GM23338 (cell line): ENCODE measurements around the gene ZAR1. TPM values are rescaled to one million over a fixed set of nuclear protein-coding genes. Genes with fewer than 3 reads are reported as not detected.

Experiments used
- ATAC-seq: fragments of 200-7000 bp; cut with Tn5 transposase; 3 replicates; pipeline ENCODE4 v1.9.1; 2020
- DNase-seq: peaks from one replicate; pipeline ENCODE4 v3.0.0-alpha.2; 2015; ENCODE audit warnings: low spot score
- H2AFZ ChIP-seq: fragments of 200-600 bp; sonication (generic); 2 replicates; pipeline ENCODE4 v1.8.0; 2016; ENCODE audit warnings: antibody characterized with exemption, mild to moderate bottlenecking, moderate library complexity
- H3F3A ChIP-seq: fragments of 200-600 bp; sonication (generic); replicated peaks from 2 replicates; pipeline ENCODE4 v1.8.0; 2017; ENCODE audit warnings: antibody characterized with exemption, mixed run types, low read depth
- H3K27ac ChIP-seq: fragments of 200-600 bp; sonication (generic); 2 replicates; pipeline ENCODE4 v1.6.1; 2016; ENCODE audit warnings: low read depth
- H3K27me3 ChIP-seq: fragments of 200-600 bp; sonication (generic); 2 replicates; pipeline ENCODE4 v1.8.0; 2016; ENCODE audit warnings: mild to moderate bottlenecking, mixed run types, moderate library complexity; ENCODE audit not compliant: insufficient read depth
- H3K36me3 ChIP-seq: fragments of 200-600 bp; sonication (generic); 2 replicates; pipeline ENCODE4 v1.8.0; 2016; ENCODE audit warnings: mild to moderate bottlenecking; ENCODE audit not compliant: insufficient read depth
- H3K4me1 ChIP-seq: fragments of 200-600 bp; sonication (generic); 2 replicates; pipeline ENCODE4 v1.8.0; 2016; ENCODE audit warnings: mild to moderate bottlenecking, moderate library complexity; ENCODE audit not compliant: insufficient read depth
- H3K4me2 ChIP-seq: fragments of 200-600 bp; sonication (generic); 2 replicates; pipeline ENCODE4 v1.7.1; 2017; ENCODE audit warnings: mixed run types
- H3K4me3 ChIP-seq: fragments of 200-600 bp; sonication (generic); 2 replicates; pipeline ENCODE4 v1.6.1; 2016; ENCODE audit warnings: mixed run types
- H3K79me2 ChIP-seq: fragments of 200-600 bp; sonication (generic); replicated peaks from 2 replicates; pipeline ENCODE4 v1.8.0; 2017; ENCODE audit warnings: mild to moderate bottlenecking; ENCODE audit not compliant: insufficient read depth
- H3K9me2 ChIP-seq: fragments of 200-600 bp; sonication (generic); 2 replicates; pipeline ENCODE4 v1.8.0; 2017; ENCODE audit not compliant: insufficient read depth
- H4K20me1 ChIP-seq: fragments of 200-600 bp; sonication (generic); replicated peaks from 2 replicates; pipeline ENCODE4 v1.8.0; 2017; ENCODE audit warnings: mild to moderate bottlenecking; ENCODE audit not compliant: insufficient read depth
- H3K27ac Mint-ChIP-seq: 2 replicates; pipeline ENCODE4 v1.8.0; 2020; ENCODE audit warnings: inconsistent platforms, mild to moderate bottlenecking, moderate library complexity, mixed read lengths
- H3K27me3 Mint-ChIP-seq: 3 replicates; pipeline ENCODE4 v1.8.0; 2022; ENCODE audit warnings: low read depth, mild to moderate bottlenecking, moderate library complexity, mixed read lengths, inconsistent platforms; ENCODE audit not compliant: insufficient read depth, poor library complexity
- H3K36me3 Mint-ChIP-seq: 3 replicates; pipeline ENCODE4 v1.8.0; 2021; ENCODE audit warnings: low read depth, mild to moderate bottlenecking, inconsistent platforms, moderate library complexity, mixed read lengths
- H3K4me1 Mint-ChIP-seq: 3 replicates; pipeline ENCODE4 v1.8.0; 2020; ENCODE audit warnings: mild to moderate bottlenecking, inconsistent platforms, mixed read lengths
- H3K4me3 Mint-ChIP-seq: 3 replicates; pipeline ENCODE4 v1.8.0; 2021; ENCODE audit warnings: moderate library complexity, mild to moderate bottlenecking, inconsistent platforms, mixed read lengths
- H3K9me3 Mint-ChIP-seq: 3 replicates; pipeline ENCODE4 v1.8.0; 2020; ENCODE audit warnings: moderate library complexity, mild to moderate bottlenecking, inconsistent platforms, mixed read lengths
- CREB1 ChIP-seq: fragments of 250-450 bp; sonication (Bioruptor Pico); IDR thresholded peaks from 2 replicates; pipeline ENCODE4 v1.5.0; 2020; ENCODE audit warnings: low read depth, mild to moderate bottlenecking, moderate library complexity
- EZH2 ChIP-seq: fragments of 200-600 bp; sonication (generic); IDR thresholded peaks from one replicate; pipeline ENCODE4 v1.8.0; 2017; ENCODE audit warnings: antibody characterized with exemption, mild to moderate bottlenecking, low read depth; ENCODE audit not compliant: unreplicated experiment
- EZH2phosphoT487 ChIP-seq: fragments of 200-600 bp; sonication (generic); IDR thresholded peaks from one replicate; pipeline ENCODE4 v1.8.1; 2018; ENCODE audit warnings: antibody characterized with exemption; ENCODE audit not compliant: unreplicated experiment
- JUNB ChIP-seq: IDR thresholded peaks from one replicate; pipeline ENCODE4 v1.6.1; 2016; ENCODE audit warnings: antibody characterized with exemption; ENCODE audit not compliant: unreplicated experiment
- NANOG ChIP-seq: IDR thresholded peaks from 2 replicates; pipeline ENCODE4 v1.6.1; 2016; ENCODE audit warnings: antibody characterized with exemption, borderline replicate concordance
- POLR2AphosphoS5 ChIP-seq: IDR thresholded peaks from 2 replicates; pipeline ENCODE4 v1.6.1; 2016; ENCODE audit warnings: antibody characterized with exemption, low read depth
- STAT1 ChIP-seq: IDR thresholded peaks from one replicate; pipeline ENCODE4 v1.6.1; 2016; ENCODE audit warnings: antibody characterized with exemption; ENCODE audit not compliant: unreplicated experiment
- ZNF114 ChIP-seq: fragments of 250-450 bp; sonication (Bioruptor Pico); IDR thresholded peaks from 2 replicates; pipeline ENCODE4 v1.5.0; 2020; ENCODE audit warnings: mild to moderate bottlenecking, moderate library complexity
- ZNF331 ChIP-seq: fragments of 250-450 bp; sonication (Bioruptor Pico); IDR thresholded peaks from 2 replicates; pipeline ENCODE4 v1.5.0; 2020; ENCODE audit warnings: low read depth, mild to moderate bottlenecking, moderate library complexity
- polyA plus RNA-seq: library from polyadenylated mRNA; unstranded; fragments of >200 nt; fragmentation: Nextera tagmentation; extraction: Ambion mirVana; gene quantifications from 2 replicates; pipeline ENCODE4 v1.2.1, GENCODE V29; 2016
- total RNA-seq: library from RNA; depleted of rRNA; stranded (reverse); fragments of >200 nt; shearing (Covaris generic); gene quantifications from 2 replicates; pipeline ENCODE4 v1.2.3, GENCODE V29; 2014
- TF ChIP-seq, protein P1 (sequence below): IDR thresholded peaks from one replicate; pipeline ENCODE4 v1.6.1; 2018; ENCODE audit warnings: antibody characterized with exemption; ENCODE audit not compliant: unreplicated experiment
- TF ChIP-seq, protein P2 (sequence below): fragments of 250-450 bp; sonication (Bioruptor Pico); IDR thresholded peaks from 2 replicates; pipeline ENCODE4 v1.5.0; 2020; ENCODE audit warnings: mild to moderate bottlenecking, moderate library complexity
- TF ChIP-seq, protein P3 (sequence below): IDR thresholded peaks from 2 replicates; pipeline ENCODE4 v1.6.1; 2016; ENCODE audit warnings: antibody characterized with exemption
- TF ChIP-seq, protein P4 (sequence below), 2 experiments: fragments of 200-600 bp in 1 of 2; sonication (generic) in 1 of 2; conservative IDR thresholded peaks; 2 replicates each; pipeline versions ENCODE4 v1.5.1 to v1.6.1; 2016 to 2017; ENCODE audit warnings: antibody characterized with exemption in 2 of 2, low read depth in 2 of 2, mild to moderate bottlenecking in 2 of 2, moderate library complexity in 1 of 2

The ZAR1 gene
- total and polyA plus RNA-seq, 2 experiments from 2014 or later: 0.27 to 1.6 TPM

DNA sequence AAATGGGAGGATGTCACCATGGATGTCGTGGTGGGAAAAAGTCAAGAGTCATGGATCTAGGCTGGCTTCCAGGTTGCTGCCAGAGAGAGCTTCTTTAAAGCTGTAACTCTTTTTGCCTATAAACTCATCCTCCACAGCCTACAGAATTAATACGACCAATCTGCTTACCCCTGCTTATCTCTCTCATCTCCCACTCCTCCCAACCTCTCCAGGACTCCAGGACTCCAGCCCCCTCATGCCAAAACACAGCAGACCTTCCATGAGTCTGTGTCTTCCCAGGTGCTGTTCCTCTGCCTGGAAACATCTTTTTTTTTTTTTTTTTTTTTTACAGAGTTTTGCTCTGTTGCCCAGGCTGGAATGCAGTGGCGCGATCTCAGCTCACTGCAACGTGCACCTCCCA is 22.2 kb upstream of the ZAR1 start:
- Histone ChIP-seq H3K4me3 (no peak overlapping the region), H3K4me2 (no peak overlapping the region), H2AFZ (no peak overlapping the region), H3K27me3 (no peaks in the 10 kb centered on the region), H3K79me2 (no peaks in the 10 kb centered on the region), H3F3A (no peaks in the 10 kb centered on the region), H4K20me1 (no peaks in the 10 kb centered on the region), H3K27ac (no peak overlapping the region), H3K36me3 (no peaks in the 10 kb centered on the region), H3K4me1 (0 out of 2 replicates have a peak, but pooled peaks cover 9% of the 10 kb centered on the region), H3K9me2 (no peaks in the 10 kb centered on the region)
- no peak for ATAC-seq
- DNase-seq: no peak
- Mint-ChIP-seq H3K4me1 (peaks cover 7% of the 10 kb centered on the region; the same call in 2 of the 3 replicates), H3K27ac (no peak overlapping the region), H3K27me3 (peaks cover 4% of the 10 kb centered on the region), H3K36me3 (no peaks in the 10 kb centered on the region), H3K4me3 (no peak overlapping the region), H3K9me3 (no peaks in the 10 kb centered on the region)
- TF ChIP-seq ZNF114 (CRISPR knock-in tag) (no peak), STAT1 (no peak), ZNF331 (CRISPR knock-in tag) (no peak), EZH2phosphoT487 (no peak), EZH2 (no peak), JUNB (no peak), CREB1 (CRISPR knock-in tag) (no peak), POLR2AphosphoS5 (no peak), NANOG (no peak)
- TF ChIP-seq, protein P1, sequence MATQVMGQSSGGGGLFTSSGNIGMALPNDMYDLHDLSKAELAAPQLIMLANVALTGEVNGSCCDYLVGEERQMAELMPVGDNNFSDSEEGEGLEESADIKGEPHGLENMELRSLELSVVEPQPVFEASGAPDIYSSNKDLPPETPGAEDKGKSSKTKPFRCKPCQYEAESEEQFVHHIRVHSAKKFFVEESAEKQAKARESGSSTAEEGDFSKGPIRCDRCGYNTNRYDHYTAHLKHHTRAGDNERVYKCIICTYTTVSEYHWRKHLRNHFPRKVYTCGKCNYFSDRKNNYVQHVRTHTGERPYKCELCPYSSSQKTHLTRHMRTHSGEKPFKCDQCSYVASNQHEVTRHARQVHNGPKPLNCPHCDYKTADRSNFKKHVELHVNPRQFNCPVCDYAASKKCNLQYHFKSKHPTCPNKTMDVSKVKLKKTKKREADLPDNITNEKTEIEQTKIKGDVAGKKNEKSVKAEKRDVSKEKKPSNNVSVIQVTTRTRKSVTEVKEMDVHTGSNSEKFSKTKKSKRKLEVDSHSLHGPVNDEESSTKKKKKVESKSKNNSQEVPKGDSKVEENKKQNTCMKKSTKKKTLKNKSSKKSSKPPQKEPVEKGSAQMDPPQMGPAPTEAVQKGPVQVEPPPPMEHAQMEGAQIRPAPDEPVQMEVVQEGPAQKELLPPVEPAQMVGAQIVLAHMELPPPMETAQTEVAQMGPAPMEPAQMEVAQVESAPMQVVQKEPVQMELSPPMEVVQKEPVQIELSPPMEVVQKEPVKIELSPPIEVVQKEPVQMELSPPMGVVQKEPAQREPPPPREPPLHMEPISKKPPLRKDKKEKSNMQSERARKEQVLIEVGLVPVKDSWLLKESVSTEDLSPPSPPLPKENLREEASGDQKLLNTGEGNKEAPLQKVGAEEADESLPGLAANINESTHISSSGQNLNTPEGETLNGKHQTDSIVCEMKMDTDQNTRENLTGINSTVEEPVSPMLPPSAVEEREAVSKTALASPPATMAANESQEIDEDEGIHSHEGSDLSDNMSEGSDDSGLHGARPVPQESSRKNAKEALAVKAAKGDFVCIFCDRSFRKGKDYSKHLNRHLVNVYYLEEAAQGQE: no peak
- TF ChIP-seq, protein P2, sequence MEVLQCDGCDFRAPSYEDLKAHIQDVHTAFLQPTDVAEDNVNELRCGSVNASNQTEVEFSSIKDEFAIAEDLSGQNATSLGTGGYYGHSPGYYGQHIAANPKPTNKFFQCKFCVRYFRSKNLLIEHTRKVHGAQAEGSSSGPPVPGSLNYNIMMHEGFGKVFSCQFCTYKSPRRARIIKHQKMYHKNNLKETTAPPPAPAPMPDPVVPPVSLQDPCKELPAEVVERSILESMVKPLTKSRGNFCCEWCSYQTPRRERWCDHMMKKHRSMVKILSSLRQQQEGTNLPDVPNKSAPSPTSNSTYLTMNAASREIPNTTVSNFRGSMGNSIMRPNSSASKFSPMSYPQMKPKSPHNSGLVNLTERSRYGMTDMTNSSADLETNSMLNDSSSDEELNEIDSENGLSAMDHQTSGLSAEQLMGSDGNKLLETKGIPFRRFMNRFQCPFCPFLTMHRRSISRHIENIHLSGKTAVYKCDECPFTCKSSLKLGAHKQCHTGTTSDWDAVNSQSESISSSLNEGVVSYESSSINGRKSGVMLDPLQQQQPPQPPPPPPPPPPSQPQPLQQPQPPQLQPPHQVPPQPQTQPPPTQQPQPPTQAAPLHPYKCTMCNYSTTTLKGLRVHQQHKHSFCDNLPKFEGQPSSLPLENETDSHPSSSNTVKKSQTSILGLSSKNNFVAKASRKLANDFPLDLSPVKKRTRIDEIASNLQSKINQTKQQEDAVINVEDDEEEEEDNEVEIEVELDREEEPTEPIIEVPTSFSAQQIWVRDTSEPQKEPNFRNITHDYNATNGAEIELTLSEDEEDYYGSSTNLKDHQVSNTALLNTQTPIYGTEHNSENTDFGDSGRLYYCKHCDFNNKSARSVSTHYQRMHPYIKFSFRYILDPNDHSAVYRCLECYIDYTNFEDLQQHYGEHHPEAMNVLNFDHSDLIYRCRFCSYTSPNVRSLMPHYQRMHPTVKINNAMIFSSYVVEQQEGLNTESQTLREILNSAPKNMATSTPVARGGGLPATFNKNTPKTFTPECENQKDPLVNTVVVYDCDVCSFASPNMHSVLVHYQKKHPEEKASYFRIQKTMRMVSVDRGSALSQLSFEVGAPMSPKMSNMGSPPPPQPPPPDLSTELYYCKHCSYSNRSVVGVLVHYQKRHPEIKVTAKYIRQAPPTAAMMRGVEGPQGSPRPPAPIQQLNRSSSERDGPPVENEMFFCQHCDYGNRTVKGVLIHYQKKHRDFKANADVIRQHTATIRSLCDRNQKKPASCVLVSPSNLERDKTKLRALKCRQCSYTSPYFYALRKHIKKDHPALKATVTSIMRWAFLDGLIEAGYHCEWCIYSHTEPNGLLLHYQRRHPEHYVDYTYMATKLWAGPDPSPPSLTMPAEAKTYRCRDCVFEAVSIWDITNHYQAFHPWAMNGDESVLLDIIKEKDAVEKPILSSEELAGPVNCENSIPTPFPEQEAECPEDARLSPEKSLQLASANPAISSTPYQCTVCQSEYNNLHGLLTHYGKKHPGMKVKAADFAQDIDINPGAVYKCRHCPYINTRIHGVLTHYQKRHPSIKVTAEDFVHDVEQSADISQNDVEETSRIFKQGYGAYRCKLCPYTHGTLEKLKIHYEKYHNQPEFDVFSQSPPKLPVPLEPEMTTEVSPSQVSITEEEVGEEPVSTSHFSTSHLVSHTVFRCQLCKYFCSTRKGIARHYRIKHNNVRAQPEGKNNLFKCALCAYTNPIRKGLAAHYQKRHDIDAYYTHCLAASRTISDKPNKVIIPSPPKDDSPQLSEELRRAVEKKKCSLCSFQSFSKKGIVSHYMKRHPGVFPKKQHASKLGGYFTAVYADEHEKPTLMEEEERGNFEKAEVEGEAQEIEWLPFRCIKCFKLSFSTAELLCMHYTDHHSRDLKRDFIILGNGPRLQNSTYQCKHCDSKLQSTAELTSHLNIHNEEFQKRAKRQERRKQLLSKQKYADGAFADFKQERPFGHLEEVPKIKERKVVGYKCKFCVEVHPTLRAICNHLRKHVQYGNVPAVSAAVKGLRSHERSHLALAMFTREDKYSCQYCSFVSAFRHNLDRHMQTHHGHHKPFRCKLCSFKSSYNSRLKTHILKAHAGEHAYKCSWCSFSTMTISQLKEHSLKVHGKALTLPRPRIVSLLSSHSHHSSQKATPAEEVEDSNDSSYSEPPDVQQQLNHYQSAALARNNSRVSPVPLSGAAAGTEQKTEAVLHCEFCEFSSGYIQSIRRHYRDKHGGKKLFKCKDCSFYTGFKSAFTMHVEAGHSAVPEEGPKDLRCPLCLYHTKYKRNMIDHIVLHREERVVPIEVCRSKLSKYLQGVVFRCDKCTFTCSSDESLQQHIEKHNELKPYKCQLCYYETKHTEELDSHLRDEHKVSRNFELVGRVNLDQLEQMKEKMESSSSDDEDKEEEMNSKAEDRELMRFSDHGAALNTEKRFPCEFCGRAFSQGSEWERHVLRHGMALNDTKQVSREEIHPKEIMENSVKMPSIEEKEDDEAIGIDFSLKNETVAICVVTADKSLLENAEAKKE (CRISPR knock-in tag): no peak
- TF ChIP-seq, protein P3, sequence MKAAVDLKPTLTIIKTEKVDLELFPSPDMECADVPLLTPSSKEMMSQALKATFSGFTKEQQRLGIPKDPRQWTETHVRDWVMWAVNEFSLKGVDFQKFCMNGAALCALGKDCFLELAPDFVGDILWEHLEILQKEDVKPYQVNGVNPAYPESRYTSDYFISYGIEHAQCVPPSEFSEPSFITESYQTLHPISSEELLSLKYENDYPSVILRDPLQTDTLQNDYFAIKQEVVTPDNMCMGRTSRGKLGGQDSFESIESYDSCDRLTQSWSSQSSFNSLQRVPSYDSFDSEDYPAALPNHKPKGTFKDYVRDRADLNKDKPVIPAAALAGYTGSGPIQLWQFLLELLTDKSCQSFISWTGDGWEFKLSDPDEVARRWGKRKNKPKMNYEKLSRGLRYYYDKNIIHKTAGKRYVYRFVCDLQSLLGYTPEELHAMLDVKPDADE: no peak
- TF ChIP-seq, protein P4, sequence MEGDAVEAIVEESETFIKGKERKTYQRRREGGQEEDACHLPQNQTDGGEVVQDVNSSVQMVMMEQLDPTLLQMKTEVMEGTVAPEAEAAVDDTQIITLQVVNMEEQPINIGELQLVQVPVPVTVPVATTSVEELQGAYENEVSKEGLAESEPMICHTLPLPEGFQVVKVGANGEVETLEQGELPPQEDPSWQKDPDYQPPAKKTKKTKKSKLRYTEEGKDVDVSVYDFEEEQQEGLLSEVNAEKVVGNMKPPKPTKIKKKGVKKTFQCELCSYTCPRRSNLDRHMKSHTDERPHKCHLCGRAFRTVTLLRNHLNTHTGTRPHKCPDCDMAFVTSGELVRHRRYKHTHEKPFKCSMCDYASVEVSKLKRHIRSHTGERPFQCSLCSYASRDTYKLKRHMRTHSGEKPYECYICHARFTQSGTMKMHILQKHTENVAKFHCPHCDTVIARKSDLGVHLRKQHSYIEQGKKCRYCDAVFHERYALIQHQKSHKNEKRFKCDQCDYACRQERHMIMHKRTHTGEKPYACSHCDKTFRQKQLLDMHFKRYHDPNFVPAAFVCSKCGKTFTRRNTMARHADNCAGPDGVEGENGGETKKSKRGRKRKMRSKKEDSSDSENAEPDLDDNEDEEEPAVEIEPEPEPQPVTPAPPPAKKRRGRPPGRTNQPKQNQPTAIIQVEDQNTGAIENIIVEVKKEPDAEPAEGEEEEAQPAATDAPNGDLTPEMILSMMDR (conservative IDR thresholded peaks at IDR 0.05; ENCODE audit: low read depth in 2 of 2): no peak
